UCSD-AML1 (cell line): ENCODE data around the gene TMEM88.
A peak's percentile ranks its signal among the peaks of the same experiment; 100 is the strongest.

Experiments used
- DNase-seq: peaks from one replicate; lab custom pipeline; 2025; ENCODE audit not compliant: unreplicated experiment; lab: John Stamatoyannopoulos, UW

TMEM88 gene

DNA sequence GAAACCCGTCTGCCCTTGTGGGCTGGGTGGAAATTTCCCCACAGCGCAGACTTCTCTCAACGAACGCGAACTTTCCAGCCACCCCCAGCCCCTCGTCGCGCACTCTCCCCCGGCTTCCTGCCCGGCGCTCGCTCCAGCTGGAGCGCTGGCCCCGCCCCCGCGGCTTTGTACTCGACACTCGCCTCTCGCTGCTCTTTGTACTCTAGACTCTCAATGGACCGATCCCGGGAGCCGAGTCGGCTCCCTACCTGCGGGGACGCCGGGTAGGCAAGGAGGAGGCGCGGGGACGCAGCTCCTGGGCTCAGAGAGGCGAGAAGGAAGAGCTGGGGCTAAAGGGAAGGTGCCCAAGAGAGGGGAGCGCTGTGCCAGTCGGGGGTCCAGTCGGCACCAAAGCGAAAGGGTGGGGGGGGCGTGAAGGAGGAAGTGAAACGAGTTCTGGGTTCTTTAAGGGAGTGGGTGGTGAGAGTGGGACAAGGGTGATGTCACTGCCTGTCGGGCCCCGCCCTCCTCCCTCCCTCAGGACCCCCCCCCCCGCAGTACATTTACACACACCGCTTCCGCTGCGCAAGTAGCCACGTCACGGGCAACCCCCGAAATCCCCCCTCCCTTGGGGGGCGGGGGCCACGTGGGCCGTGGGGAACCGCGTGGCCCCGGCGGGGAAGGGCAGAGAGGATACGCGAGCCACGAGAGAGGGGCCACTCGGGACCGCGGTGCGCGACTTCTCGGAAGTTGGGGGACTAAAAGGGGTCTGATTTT, 11.2 kb upstream of the TMEM88 start:
- DNase-seq = peak; percentile 83

GRCh38 chr17:7844292-7845154, 10.3 kb upstream of the TMEM88 start:
- peak; percentile 84 for DNase-seq

DNA sequence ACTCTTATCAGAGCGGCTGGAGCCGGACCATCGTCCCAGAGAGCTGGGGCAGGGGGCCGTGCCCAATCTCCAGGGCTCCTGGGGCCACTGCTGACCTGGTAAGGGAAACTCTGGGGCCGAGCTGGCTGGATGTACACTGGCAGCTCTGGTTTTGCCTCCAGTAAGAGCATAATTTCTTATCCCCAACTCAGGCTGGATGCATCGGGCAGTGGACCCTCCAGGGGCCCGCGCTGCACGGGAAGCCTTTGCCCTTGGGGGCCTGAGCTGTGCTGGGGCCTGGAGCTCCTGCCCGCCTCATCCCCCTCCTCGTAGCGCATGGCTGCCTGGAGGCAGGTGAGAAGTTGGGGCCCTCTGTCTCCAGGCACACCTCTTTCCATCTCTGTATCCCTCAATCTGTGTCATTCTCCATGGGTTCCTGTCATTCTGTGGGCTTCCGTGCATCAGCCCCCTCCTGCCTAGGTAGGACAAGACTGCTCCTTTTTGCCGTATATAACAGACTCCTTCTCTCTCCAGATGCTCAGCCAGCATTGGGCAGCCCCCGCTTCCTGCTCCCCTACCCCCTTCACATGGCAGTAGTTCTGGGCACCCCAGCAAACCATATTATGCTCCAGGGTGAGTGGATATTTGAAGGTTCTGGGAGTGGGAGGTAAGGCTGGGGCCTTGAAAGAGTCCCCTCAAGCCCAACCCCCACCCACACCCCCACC, 9.4 kb upstream of the TMEM88 start:
- no peak for DNase-seq

DNA sequence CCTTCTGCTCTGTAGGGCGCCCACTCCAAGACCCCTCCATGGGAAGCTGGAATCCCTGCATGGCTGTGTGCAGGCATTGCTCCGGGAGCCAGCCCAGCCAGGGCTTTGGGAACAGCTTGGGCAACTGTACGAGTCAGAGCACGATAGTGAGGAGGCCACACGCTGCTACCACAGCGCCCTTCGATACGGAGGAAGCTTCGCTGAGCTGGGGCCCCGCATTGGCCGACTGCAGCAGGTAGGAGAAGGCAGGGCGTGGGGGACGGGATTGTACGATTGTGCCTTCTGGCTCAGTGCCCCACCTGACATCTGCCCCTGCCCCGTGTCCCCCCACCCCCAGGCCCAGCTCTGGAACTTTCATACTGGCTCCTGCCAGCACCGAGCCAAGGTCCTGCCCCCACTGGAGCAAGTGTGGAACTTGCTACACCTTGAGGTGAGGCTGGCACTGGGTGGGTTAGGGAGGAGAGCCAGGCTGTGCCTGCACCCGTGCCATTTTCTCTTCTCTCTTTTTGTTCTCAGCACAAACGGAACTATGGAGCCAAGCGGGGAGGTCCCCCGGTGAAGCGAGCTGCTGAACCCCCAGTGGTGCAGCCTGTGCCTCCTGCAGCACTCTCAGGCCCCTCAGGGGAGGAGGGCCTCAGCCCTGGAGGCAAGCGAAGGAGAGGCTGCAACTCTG, 8.7 kb upstream of the TMEM88 start:
- no peak for DNase-seq

GRCh38 chr17:7846765-7847661, 7.9 kb upstream of the TMEM88 start:
- no peak for DNase-seq

DNA sequence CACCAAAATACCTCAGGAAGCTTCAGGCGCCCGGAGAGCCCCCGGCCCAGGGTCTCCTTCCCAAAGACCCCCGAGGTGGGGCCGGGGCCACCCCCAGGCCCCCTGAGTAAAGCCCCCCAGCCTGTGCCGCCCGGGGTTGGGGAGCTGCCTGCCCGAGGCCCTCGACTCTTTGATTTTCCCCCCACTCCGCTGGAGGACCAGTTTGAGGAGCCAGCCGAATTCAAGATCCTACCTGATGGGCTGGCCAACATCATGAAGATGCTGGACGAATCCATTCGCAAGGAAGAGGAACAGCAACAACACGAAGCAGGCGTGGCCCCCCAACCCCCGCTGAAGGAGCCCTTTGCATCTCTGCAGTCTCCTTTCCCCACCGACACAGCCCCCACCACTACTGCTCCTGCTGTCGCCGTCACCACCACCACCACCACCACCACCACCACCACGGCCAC, 6.7 kb upstream of the TMEM88 start:
- DNase-seq = no peak

DNA sequence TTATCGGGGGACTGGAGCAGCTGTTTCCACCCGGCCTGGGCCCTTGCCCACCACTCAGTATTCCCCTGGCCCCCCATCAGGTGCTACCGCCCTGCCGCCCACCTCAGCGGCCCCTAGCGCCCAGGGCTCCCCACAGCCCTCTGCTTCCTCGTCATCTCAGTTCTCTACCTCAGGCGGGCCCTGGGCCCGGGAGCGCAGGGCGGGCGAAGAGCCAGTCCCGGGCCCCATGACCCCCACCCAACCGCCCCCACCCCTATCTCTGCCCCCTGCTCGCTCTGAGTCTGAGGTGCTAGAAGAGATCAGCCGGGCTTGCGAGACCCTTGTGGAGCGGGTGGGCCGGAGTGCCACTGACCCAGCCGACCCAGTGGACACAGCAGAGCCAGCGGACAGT, 6.1 kb upstream of the TMEM88 start:
- DNase-seq = no peak

GRCh38 chr17:7849130-7849750, 5.6 kb upstream of the TMEM88 start:
- no peak for DNase-seq

- DNase-seq = no peak
Measured at GRCh38 chr17:7849751-7850504, 4.9 kb upstream of the TMEM88 start.

GRCh38 chr17:7850701-7851437, 4.0 kb upstream of the TMEM88 start:
- no peak for DNase-seq

- peak; percentile 49 for DNase-seq
Measured at GRCh38 chr17:7851438-7852261, 3.2 kb upstream of the TMEM88 start.

- DNase-seq = no peak
Measured at GRCh38 chr17:7852262-7852670, 2.6 kb upstream of the TMEM88 start.

- no peak for DNase-seq
Measured at GRCh38 chr17:7852919-7853690, 1.8 kb upstream of the TMEM88 start.

DNA sequence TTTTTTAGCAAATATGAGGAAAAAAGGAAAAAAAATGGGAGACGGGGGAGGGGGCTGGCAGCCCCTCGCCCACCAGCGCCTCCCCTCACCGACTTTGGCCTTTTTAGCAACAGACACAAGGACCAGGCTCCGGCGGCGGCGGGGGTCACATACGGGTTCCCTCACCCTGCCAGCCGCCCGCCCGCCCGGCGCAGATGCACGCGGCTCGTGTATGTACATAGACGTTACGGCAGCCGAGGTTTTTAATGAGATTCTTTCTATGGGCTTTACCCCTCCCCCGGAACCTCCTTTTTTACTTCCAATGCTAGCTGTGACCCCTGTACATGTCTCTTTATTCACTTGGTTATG, 1.2 kb upstream of the TMEM88 start:
- DNase-seq = no peak

- no peak for DNase-seq
Measured at GRCh38 chr17:7854078-7854777, 638 bp upstream of the TMEM88 start.

GRCh38 chr17:7855660-7856010, 769 bp downstream of the TMEM88 start:
- DNase-seq = no peak
